Fibroblast of peridontal ligament (primary cell): ENCODE data around the gene FOXJ3.

ENCODE experiments used
- DNase-seq: peaks from one replicate; pipeline ENCODE4 v3.0.0-alpha.2; 2010; ENCODE audit errors: extremely low read depth

FOXJ3 gene

GRCh38 chr1:42335050-42335808 lies at the start of gene FOXJ3:
FOXJ3 (minus strand) TSS chr1:42335235; CDS start chr1:42311093, 24,142 bp downstream.
- DNase-seq = peak; percentile 90

- no peak for DNase-seq
These were observed 46.2 kb upstream of the FOXJ3 start for GRCh38 chr1:42381280-42381673.

- DNase-seq = no peak
These were observed 45.7 kb upstream of the FOXJ3 start, which contains the start of gene RIMKLA for GRCh38 chr1:42380586-42381279. RIMKLA (plus strand) TSS chr1:42380792; CDS start chr1:42380935, 143 bp downstream.

DNA sequence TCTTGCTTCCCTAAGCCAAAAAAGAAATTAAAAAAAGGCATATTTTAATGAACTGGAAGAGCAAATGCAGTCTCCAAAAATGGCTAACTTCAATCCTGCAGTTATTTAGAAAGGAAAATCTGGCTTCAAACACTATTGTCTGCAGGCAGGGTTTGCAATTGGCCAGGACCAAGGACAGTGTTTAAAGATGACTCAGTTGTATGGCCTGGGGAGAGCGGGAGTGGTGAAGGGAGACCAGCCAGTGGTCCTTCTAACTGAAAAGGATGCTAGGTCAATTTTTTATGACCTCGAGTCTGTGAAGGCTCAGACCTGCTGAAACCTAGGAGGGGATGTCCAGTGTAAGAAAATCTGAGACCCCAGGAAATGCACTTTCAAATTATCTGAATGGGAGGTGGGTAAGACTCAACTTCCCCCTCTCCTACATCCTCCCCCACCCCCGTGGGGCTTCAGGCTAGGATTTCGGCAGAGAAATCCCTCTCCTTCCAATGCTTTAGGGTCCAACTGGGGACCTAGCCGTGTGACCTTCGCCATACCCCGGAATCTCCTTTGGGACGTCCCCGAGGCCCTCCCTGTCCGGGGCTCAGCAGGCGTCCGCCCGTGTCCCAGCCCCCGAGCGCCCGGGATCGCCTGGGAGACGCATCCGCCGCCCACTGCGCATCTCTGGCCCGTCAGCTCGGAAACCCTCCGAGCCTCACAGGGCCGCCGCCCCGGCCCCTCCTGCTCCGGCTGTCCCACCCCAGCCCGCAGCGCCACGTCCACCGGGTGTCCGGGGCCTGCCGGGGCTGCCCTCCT lies 45.0 kb upstream of the FOXJ3 start:
- peak; percentile 27 for DNase-seq

GRCh38 chr1:42372796-42373195 lies 37.8 kb upstream of the FOXJ3 start:
- DNase-seq = no peak

- DNase-seq = no peak
These were observed 36.0 kb upstream of the FOXJ3 start for GRCh38 chr1:42370876-42371549.

- DNase-seq = no peak
These were observed 34.4 kb upstream of the FOXJ3 start for GRCh38 chr1:42369471-42369870.

DNA sequence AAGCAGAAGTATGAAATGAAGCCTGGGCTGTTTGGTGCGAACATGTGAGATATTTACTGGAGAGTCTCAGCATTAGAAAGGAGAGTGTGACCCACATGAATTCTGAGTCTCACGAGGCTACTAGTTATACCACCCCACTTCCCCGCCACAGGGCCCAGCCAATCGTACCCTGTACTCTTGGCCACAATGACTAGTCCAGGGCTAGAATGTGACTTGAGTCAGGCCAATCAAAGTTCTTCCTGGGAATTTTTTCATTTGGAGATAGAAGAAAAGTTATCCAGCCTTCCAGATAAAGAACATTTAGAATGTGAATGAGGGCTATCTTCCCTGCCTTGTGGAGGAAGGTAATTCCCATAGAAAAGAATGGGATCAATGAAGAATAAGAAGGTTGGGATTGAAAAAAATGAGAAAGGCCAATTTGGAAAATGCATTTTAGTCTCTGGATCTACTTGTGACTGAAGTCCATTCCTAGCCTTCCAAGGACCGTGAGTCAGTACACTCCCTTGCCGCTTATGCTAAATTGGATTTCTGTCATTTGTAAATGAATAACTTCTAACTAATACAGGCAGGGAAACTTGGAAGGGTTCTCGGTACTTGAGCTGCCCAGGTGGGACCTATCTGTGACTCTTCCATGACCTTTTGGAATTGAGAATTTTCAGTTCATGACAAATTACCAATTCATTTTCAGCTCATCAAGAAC lies 33.2 kb upstream of the FOXJ3 start:
- DNase-seq = no peak

DNA sequence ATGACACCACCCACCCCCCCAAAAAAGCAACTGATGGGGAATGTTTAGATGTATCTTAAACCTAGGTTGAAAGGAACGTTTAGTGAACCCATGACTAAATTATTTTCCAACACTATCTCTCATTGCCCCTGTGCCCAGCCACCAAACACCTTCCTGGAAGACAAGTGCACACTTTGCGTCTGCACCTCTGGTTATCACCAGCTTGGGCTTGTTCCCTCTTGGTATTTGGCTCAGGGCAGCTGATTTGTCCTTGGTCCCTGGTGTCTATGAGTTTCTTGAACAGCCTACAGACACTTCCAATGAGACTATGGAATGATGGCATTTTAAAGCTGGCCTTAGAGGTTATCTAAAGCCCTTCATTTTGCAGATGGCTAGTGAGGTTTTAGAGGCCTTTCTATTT lies 30.1 kb upstream of the FOXJ3 start:
- DNase-seq = no peak

- no peak for DNase-seq
These were observed 29.5 kb upstream of the FOXJ3 start for GRCh38 chr1:42364542-42364941.

DNA sequence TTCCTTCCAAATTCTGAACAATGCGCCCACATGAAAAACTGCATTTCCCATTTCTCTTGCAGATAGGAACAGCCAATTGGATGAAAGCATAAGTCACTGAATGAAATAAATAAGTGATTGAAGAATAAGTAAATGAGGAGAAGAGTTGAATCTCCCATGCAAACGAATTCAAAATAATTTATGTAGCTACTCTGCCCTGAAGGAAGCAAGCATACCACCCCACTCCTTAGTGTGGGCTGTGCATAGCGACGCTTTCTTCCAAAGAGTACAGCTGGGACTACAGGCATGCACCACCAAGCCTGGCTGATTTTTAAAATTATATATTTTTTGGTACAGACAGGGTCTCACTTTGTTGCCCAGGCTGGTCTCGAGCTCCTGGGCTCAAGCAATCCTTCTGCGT lies 29.1 kb upstream of the FOXJ3 start:
- DNase-seq = no peak

DNA sequence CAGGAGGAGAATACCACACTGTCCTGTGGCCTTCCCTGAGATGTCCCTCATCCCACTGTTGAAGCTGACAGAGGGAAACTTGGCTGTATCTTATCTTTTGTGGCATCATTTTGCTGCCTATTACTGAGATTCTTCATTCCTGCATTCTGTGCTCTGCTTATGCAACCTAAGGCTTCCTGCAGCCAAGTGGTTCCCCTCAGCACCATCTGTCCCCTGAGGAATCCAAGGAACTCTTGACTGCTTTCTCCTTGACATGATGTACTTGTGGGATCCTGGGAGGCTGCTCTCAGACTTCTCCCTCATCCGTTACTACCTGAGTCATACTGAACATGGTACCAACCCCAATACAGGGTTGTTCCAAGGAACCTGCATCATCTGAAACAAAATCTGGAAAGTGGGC lies 24.4 kb upstream of the FOXJ3 start:
- no peak for DNase-seq

- no peak for DNase-seq
These were observed 23.8 kb upstream of the FOXJ3 start for GRCh38 chr1:42358791-42359190.

DNA sequence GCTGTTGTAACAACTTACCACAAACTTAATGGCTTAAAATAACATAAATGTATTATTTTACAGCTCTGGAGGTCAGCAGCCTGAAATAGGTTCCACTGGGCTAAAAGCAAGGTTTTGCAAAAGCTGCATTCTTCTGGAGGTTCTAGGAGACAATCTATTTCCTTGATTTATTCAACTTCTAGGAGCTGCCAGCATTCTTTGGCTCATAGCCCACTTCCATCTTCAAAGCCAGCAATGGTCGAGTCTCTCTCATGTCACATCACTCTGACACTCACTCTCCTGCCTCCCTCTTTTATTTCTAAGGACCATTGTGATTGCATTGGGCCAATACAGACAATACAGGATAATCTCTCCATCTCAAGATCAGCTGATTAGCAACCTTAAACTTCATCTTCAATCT lies 15.1 kb upstream of the FOXJ3 start:
- no peak for DNase-seq

GRCh38 chr1:42348498-42348897 lies 13.5 kb upstream of the FOXJ3 start:
- no peak for DNase-seq

DNA sequence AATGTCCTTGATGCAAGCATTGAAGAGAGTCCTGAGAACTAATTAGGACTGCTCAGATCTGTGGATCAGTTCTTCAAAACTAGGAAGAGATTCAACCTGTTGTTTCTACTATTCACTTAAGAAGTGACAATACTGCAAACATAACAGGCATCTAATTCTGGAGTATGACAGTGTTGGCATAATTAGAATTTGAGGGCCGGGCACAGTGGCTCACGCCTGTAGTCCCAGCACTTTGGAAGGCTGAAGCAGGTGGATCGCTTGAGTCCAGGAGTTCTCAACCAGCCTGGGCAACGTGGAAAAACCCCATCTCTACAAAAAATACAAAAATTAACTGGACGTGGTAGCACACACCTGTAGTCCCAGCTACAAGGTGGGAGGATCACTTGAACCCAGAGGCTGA lies 8.0 kb upstream of the FOXJ3 start:
- DNase-seq = no peak

DNA sequence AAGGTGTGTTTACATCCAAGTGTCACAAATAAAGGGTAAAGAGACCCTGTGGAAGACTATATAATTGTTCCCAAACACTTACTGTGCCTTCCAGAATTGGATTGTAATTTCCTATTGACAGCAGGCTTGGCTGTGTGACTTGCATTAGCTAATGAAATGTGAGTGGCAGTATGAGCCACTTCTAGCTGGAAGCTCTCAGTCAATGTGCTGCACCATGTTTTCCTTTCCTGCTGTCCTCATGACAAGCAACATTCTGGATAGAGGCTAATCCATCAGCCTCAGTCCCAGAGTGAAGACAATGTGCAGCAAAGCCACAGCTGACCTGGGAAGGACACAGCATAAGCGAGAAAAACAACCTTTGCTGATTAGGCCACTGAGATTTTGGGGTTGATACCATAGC lies 5.9 kb upstream of the FOXJ3 start:
- DNase-seq = no peak

DNA sequence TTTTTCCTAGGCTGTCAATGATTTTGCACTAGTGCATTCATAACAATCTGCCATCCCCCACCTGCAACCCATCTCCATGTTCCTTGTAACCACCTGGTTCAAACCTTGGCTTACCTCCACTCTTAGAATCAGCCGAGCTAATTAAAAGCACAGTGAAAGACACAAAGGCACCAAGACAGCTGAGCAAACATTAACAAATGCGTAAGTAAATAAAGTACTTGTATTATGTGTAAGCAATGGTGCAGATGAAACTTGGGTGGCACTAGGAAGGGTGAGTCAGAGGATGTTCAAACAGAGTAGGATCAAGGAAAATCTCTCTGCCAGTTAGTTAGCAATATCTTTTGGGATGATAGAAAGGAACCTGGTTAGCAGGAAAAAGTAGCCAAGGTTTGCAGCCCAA lies 5.1 kb upstream of the FOXJ3 start:
- DNase-seq = no peak

DNA sequence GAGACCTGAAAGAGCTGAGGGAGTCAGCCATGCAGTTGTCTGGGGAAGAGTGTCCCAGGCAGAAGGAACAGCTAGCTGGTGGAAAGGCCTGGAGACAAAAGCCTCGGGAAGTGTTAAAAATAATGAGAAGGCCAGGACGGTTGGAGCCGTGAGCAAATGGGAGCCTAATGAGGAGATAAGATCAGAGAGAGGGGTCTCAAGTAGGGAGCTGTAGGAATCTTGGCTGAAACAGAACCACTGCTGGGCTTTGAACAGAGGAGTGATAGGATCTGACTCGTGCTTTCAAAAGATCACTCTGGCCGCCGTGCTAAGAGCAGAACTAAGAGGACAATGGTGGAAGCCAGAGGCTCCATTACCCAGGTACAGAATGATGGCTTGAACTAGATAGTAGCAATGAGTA lies 1.9 kb upstream of the FOXJ3 start:
- DNase-seq = no peak

DNA sequence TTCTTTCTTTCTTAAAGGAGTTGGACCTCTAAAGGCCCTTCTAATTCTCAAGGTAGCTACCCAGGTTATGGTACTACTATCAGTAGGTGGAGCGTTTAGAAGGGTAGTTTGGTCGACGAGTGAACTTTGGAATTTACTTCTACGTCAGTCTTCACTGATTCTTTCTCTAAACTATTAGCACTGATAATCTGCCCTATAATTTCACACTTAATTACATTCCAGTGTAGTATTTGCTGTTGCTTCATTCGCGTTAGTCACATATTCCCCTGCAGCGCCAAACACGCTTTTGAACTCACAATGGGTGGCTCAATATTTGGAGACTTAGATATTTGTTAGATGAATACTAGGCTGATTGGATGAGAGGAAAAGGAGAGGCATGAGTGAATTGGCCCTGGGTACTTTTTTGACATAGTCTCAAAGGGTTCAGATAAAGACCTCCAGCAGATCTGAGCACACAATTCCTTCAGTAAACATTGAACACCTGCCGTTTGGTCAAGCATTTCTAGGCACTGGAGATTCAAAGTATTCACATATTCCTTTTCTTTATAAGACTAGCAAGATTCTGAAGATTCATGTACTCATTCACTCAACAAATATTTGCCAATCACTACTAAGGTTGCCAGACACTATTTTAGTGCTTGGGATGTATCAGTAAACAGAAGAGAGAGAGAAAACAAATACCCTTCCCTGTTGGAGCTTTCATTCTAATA lies 929 bp upstream of the FOXJ3 start:
- peak; percentile 42 for DNase-seq
